H1 (cell line): ENCODE measurements around the gene AQP11. TPM values are rescaled to one million over a fixed set of nuclear protein-coding genes. Genes with fewer than 3 reads are reported as not detected.

Experiments
- CTCF ChIA-PET: fragments of 300-600 bp; sonication (Branson Sonifier 250); formaldehyde crosslinking; loops from one replicate; lab custom pipeline; 2021; ENCODE audit not compliant: partially characterized antibody; lab: Charles Lee
- POLR2A ChIA-PET: fragments of 300-600 bp; sonication (Branson Sonifier 250); formaldehyde crosslinking; loops from one replicate; lab custom pipeline; 2021; ENCODE audit warnings: inconsistent platforms; ENCODE audit not compliant: partially characterized antibody; lab: Charles Lee
- DNase-seq, 2 experiments: peaks; one replicate each; pipeline versions ENCODE4 v3.0.0 to v3.0.0-alpha.2; 2010 to 2022; ENCODE audit warnings: low spot score in 2 of 2, low read depth in 1 of 2, mixed read lengths in 1 of 2
- FAIRE-seq: peaks from 2 replicates; lab custom pipeline; 2011; peaks lifted over from hg19 to GRCh38; lab: Jason Lieb, UNC
- H2AFZ ChIP-seq: 2 replicates; pipeline ENCODE4 v1.8.1; 2012; ENCODE audit warnings: low read length, inconsistent platforms
- H2AK5ac ChIP-seq: 2 replicates; pipeline ENCODE4 v1.6.1; 2013; ENCODE audit warnings: low read depth, low read length
- H2BK120ac ChIP-seq: replicated peaks from 2 replicates; pipeline ENCODE3; 2013; ENCODE audit warnings: low read depth, low read length, inconsistent platforms
- H2BK12ac ChIP-seq: 2 replicates; pipeline ENCODE4 v1.6.1; 2013; ENCODE audit warnings: low read depth, low read length
- H2BK15ac ChIP-seq: 2 replicates; pipeline ENCODE4 v1.6.1; 2013; ENCODE audit warnings: low read length
- H2BK20ac ChIP-seq: 2 replicates; pipeline ENCODE4 v1.6.1; 2013; ENCODE audit warnings: low read length
- H2BK5ac ChIP-seq: 2 replicates; pipeline ENCODE4 v1.6.1; 2013; ENCODE audit warnings: low read depth, low read length
- H3K14ac ChIP-seq: 2 replicates; pipeline ENCODE4 v1.6.1; 2013; ENCODE audit warnings: inconsistent platforms; ENCODE audit not compliant: insufficient read length
- H3K18ac ChIP-seq: 2 replicates; pipeline ENCODE4 v1.6.1; 2013; ENCODE audit warnings: low read length; ENCODE audit errors: extremely low read depth
- H3K23ac ChIP-seq: 2 replicates; pipeline ENCODE4 v1.6.1; 2013; ENCODE audit warnings: inconsistent platforms; ENCODE audit not compliant: insufficient read length
- H3K23me2 ChIP-seq: 2 replicates; pipeline ENCODE4 v1.6.1; 2013; ENCODE audit warnings: low read depth, low read length
- H3K27ac ChIP-seq: 2 replicates; pipeline ENCODE4 v1.6.1; 2011; ENCODE audit warnings: low read depth, low read length, inconsistent platforms
- H3K27me3 ChIP-seq, 4 experiments: replicated peaks in 1 of 4; 1 replicate in 1 of 4; 2 replicates in 3 of 4; pipeline versions ENCODE4 v1.6.1 to v1.8.1; 2011 to 2013; ENCODE audit warnings: low read length in 3 of 4, mild to moderate bottlenecking in 3 of 4, inconsistent platforms in 2 of 4, mixed read lengths in 2 of 4, moderate library complexity in 1 of 4; ENCODE audit not compliant: control insufficient read depth in 3 of 4, insufficient read depth in 3 of 4; ENCODE audit errors: extremely low read depth in 1 of 4
- H3K36me3 ChIP-seq, 4 experiments: 2 replicates each; pipeline versions ENCODE4 v1.6.1 to v1.8.1; 2011 to 2013; ENCODE audit warnings: mild to moderate bottlenecking in 4 of 4, low read length in 3 of 4, moderate library complexity in 2 of 4, control low read depth in 1 of 4, inconsistent platforms in 1 of 4; ENCODE audit not compliant: insufficient read depth in 4 of 4, control insufficient read depth in 2 of 4
- H3K4ac ChIP-seq: replicated peaks from 2 replicates; pipeline ENCODE3; 2013; ENCODE audit warnings: low read length, low read depth, mixed read lengths, inconsistent platforms; ENCODE audit not compliant: insufficient read length
- H3K4me1 ChIP-seq, 4 experiments: replicated peaks in 1 of 4; 1 replicate in 1 of 4; 2 replicates in 3 of 4; pipeline versions ENCODE4 v1.6.1 to v1.8.1; 2011 to 2013; ENCODE audit warnings: low read length in 3 of 4, inconsistent platforms in 2 of 4, mixed read lengths in 1 of 4; ENCODE audit not compliant: insufficient read depth in 4 of 4, control insufficient read depth in 3 of 4
- H3K4me2 ChIP-seq, 2 experiments: 2 replicates each; pipeline versions ENCODE4 v1.6.1 to v1.8.1; 2011 to 2013; ENCODE audit warnings: low read depth in 2 of 2, low read length in 2 of 2, control low read depth in 1 of 2, inconsistent platforms in 1 of 2, mild to moderate bottlenecking in 1 of 2; ENCODE audit not compliant: insufficient read depth in 1 of 2
- H3K4me3 ChIP-seq, 4 experiments: fragments of 200-600, 300-600 bp in 1 of 4; sonication (generic), shearing (Covaris generic), sonication (Bioruptor Twin) in 1 of 4; 2 replicates each; pipeline versions ENCODE4 v1.5.1 to v1.8.1; 2011 to 2016; ENCODE audit warnings: low read length in 4 of 4, low read depth in 3 of 4, control low read depth in 2 of 4, inconsistent platforms in 2 of 4, mild to moderate bottlenecking in 2 of 4, mixed read lengths in 1 of 4, moderate library complexity in 1 of 4; ENCODE audit not compliant: insufficient read depth in 2 of 4; ENCODE audit errors: extremely low read depth in 1 of 4
- H3K56ac ChIP-seq: replicated peaks from 2 replicates; pipeline ENCODE3; 2013; ENCODE audit warnings: low read depth, mild to moderate bottlenecking, mixed read lengths, low read length, inconsistent platforms; ENCODE audit not compliant: insufficient read length
- H3K79me1 ChIP-seq: 2 replicates; pipeline ENCODE4 v1.6.1; 2013; ENCODE audit warnings: low read depth, low read length, control low read depth
- H3K79me2 ChIP-seq, 2 experiments: 2 replicates each; pipeline versions ENCODE4 v1.6.1 to v1.8.1; 2012 to 2013; ENCODE audit warnings: low read length in 2 of 2, mild to moderate bottlenecking in 2 of 2, inconsistent platforms in 1 of 2; ENCODE audit not compliant: insufficient read depth in 2 of 2, control insufficient read depth in 1 of 2
- H3K9ac ChIP-seq, 4 experiments: replicated peaks in 1 of 4; 1 replicate in 1 of 4; 2 replicates in 3 of 4; pipeline versions ENCODE4 v1.6.1 to v1.8.1; 2011 to 2013; ENCODE audit warnings: low read depth in 3 of 4, low read length in 3 of 4, control low read depth in 2 of 4, mild to moderate bottlenecking in 2 of 4, moderate library complexity in 2 of 4, inconsistent platforms in 1 of 4; ENCODE audit errors: extremely low read depth in 1 of 4
- H3K9me3 ChIP-seq, 2 experiments: 2 replicates each; pipeline versions ENCODE4 v1.6.1 to v1.8.1; 2012 to 2013; ENCODE audit warnings: mild to moderate bottlenecking in 2 of 2, moderate library complexity in 2 of 2, control low read depth in 1 of 2, inconsistent platforms in 1 of 2, low read depth in 1 of 2, low read length in 1 of 2, mixed read lengths in 1 of 2; ENCODE audit not compliant: insufficient read depth in 2 of 2
- H4K20me1 ChIP-seq, 2 experiments: replicated peaks in 1 of 2; 2 replicates each; pipeline versions ENCODE3 to v1.8.1; 2011 to 2013; ENCODE audit warnings: inconsistent platforms in 2 of 2, low read length in 2 of 2, mild to moderate bottlenecking in 1 of 2; ENCODE audit not compliant: insufficient read depth in 2 of 2, control insufficient read depth in 1 of 2
- H4K5ac ChIP-seq: 2 replicates; pipeline ENCODE4 v1.6.1; 2013; ENCODE audit warnings: low read length, low read depth, mixed read lengths, inconsistent platforms; ENCODE audit not compliant: insufficient read length
- H4K8ac ChIP-seq: 2 replicates; pipeline ENCODE4 v1.8.0; 2013; ENCODE audit warnings: mild to moderate bottlenecking, moderate library complexity, low read length, inconsistent platforms; ENCODE audit not compliant: insufficient read depth; ENCODE audit errors: extremely low read depth
- H4K91ac ChIP-seq: replicated peaks from 2 replicates; pipeline ENCODE3; 2013; ENCODE audit warnings: low read length, mixed read lengths, inconsistent platforms; ENCODE audit not compliant: insufficient read length
- EP300 ChIP-seq, 2 experiments: IDR thresholded peaks; 1 replicate in 1 of 2; 2 replicates in 1 of 2; pipeline ENCODE4 v1.6.1; 2011 to 2012; ENCODE audit warnings: low read depth in 2 of 2, low read length in 2 of 2, mild to moderate bottlenecking in 2 of 2, borderline replicate concordance in 1 of 2, inconsistent platforms in 1 of 2, moderate library complexity in 1 of 2
- WGBS, 2 experiments: shearing (Covaris generic) in 1 of 2; methylation state at CpG; one replicate each; pipeline versions ENCODE4 v1.1.6 to v1.1.7; 2013 to 2015; ENCODE audit warnings: low lambda C conversion rate in 2 of 2, mixed read lengths in 2 of 2, inconsistent platforms in 1 of 2, low coverage in 1 of 2, missing lambda C conversion rate in 1 of 2; ENCODE audit not compliant: insufficient replicate concordance in 2 of 2, insufficient coverage in 1 of 2, insufficient read length in 1 of 2; ENCODE audit errors: extremely low coverage in 1 of 2, missing lambda C conversion rate in 1 of 2; 5-methylcytosine and 5-hydroxymethylcytosine counted together
- polyA plus RNA-seq, 7 experiments: library from polyadenylated mRNA; depleted of rRNA in 3 of 7; stranded (reverse) in 5 of 7; unstranded in 2 of 7; fragments of >200 nt in 5 of 7; fragments of 200-250 nt in 2 of 7; gene quantifications; 1 replicate in 5 of 7; 2 replicates in 1 of 7; 4 replicates in 1 of 7; pipeline versions ENCODE4 v1.2.1 to v1.2.3, GENCODE V29; 2011 to 2013; ENCODE audit warnings: missing spikeins in 2 of 7, mixed read lengths in 2 of 7
- total RNA-seq: library from RNA; stranded (reverse); fragmentation: NEBNext Ultra II Directional; extraction: Animal tissue kit (Norgen Biotek cat#: 25700); gene quantifications from 2 replicates; pipeline ENCODE4 v1.2.1, GENCODE V29; 2021

The AQP11 gene
- total and polyA plus RNA-seq, 2 of the 8 experiments (the other 6 are each of a cell fraction or from before 2014, with no cell fraction given), result 1.1 to 1.6 TPM

DNA sequence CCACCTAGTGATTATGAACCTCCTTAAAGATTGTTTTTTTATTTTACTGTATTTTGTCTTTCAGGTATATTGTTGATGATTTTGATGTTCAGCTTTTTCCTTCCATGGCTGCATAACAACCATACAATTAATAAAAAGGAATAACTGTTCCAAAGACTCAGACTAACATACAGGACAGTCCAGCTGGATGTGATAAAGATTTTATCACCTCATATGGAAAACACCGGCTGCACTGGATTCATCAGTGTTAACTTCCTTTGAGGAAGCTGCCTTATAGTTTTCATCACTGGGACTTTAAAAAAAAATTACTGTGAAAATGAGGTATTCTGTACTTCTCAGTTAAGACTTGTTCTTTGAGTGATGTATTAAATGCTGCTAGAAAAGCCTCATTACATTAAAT is 19.5 kb downstream of the AQP11 start:
- no peak overlapping the region for H2BK120ac ChIP-seq
- H3K9me3 ChIP-seq, result no peaks in the 10 kb centered on the region
- WGBS, 2 experiments, result 92% methylated on average over 1 of the region's 1 CpG; no CpG with 5 or more reads in 1 of the 2 experiments
- no peaks in the 10 kb centered on the region for H4K20me1 ChIP-seq
- no peak overlapping the region for H2BK15ac ChIP-seq
- no peak overlapping the region for H4K5ac ChIP-seq
- H3K18ac ChIP-seq, result no peak overlapping the region
- H3K23ac ChIP-seq, result no peak overlapping the region
- CTCF ChIA-PET, result interaction anchor here (3.0 kb wide), 1 partner anchor 11 kb away, joined by 13 read pairs; no protein-coding TSS in a partner anchor
- no peaks in the 10 kb centered on the region for H3K23me2 ChIP-seq
- H3K14ac ChIP-seq, result no peak overlapping the region
- H3K79me1 ChIP-seq, result no peaks in the 10 kb centered on the region
- H3K9ac ChIP-seq, result no peak overlapping the region
- DNase-seq, result no peak
- H3K36me3 ChIP-seq, result peaks cover 2 to 59% (median 19%) of the 10 kb centered on the region in 4 experiments; a peak in 6 of 8 replicates
- H4K8ac ChIP-seq, result no peak overlapping the region
- H3K4me2 ChIP-seq, result no peak overlapping the region
- no peak overlapping the region for H2BK12ac ChIP-seq
- TF ChIP-seq EP300 (IDR thresholded peaks at IDR 0.05; ENCODE audit: borderline replicate concordance in 1 of 2, low read depth in 2 of 2, low read length in 2 of 2), result no peak
- POLR2A ChIA-PET, result no interaction called here
- H2BK20ac ChIP-seq, result no peak overlapping the region
- H3K27me3 ChIP-seq, result no peaks in the 10 kb centered on the region
- H3K4ac ChIP-seq, result no peak overlapping the region
- no peak overlapping the region for H4K91ac ChIP-seq
- no peak overlapping the region for H3K27ac ChIP-seq
- no peak overlapping the region for H2AFZ ChIP-seq
- H3K4me3 ChIP-seq, result no peak overlapping the region
- no peak overlapping the region for H3K56ac ChIP-seq
- no peak overlapping the region for H2BK5ac ChIP-seq
- no peak overlapping the region for H2AK5ac ChIP-seq
- no peak for FAIRE-seq
- no peaks in the 10 kb centered on the region for H3K79me2 ChIP-seq
- H3K4me1 ChIP-seq, result no peaks in the 10 kb centered on the region
